ENCODE measurements around the gene C14orf119. TPM values are rescaled to one million over a fixed set of nuclear protein-coding genes. Genes with fewer than 3 reads are reported as not detected.

C14orf119 gene
- total and polyA plus RNA-seq, 4 experiments from 2014 or later = 49.7 to 147 (median 67.1) TPM

- H3K27ac ChIP-seq (ENCODE audit: low read depth, low read length) = no peak overlapping the region
- Mint-ChIP-seq H3K27ac (no peak overlapping the region), H3K36me3 (peaks cover 0 to 4% of the 10 kb centered on the region in 2 donors), H3K9me3 (no peaks in the 10 kb centered on the region), H3K27me3 (peaks cover 0 to 1% of the 10 kb centered on the region in 2 donors), H3K4me1 (peaks cover 8 to 14% (median 10%) of the 10 kb centered on the region in 4 donors), H3K4me3 (no peak overlapping the region)
- intact Hi-C loops (cut with micrococcal nuclease) = no loop called here
- ChIA-PET CTCF (ENCODE audit: partially characterized antibody) (interaction anchor here (1.0 to 19.0 kb wide), 2 partner anchors 71 to 135 kb away, joined by 3 to 1070 read pairs; partner anchors contain the start of gene AJUBA), POLR2A (ENCODE audit: partially characterized antibody) (interaction anchor here (1.1 kb wide), 1 partner anchor 45 kb away, joined by 3 read pairs; no protein-coding TSS in a partner anchor)
- H3K27me3 ChIP-seq (ENCODE audit: insufficient read depth, low read length) = no peaks in the 10 kb centered on the region
- no peak overlapping the region for H3K4me3 ChIP-seq (ENCODE audit: low read length in 2 of 2)
- no peak for DNase-seq
- H3K36me3 ChIP-seq (ENCODE audit: insufficient read depth, low read length) = no peaks in the 10 kb centered on the region
- H3K4me1 ChIP-seq (ENCODE audit: insufficient read depth, low read length) = peaks cover 12% of the 10 kb centered on the region
- H3K9me3 ChIP-seq (ENCODE audit: control insufficient read depth in 1 of 2, low read length in 2 of 2) = no peaks in the 10 kb centered on the region
Observed at GRCh38 chr14:23052182-23052623, 43.1 kb upstream of the C14orf119 start.

- intact Hi-C loops (cut with micrococcal nuclease) = no loop called here
Observed at GRCh38 chr14:23052671-23053070, 42.6 kb upstream of the C14orf119 start.

DNA sequence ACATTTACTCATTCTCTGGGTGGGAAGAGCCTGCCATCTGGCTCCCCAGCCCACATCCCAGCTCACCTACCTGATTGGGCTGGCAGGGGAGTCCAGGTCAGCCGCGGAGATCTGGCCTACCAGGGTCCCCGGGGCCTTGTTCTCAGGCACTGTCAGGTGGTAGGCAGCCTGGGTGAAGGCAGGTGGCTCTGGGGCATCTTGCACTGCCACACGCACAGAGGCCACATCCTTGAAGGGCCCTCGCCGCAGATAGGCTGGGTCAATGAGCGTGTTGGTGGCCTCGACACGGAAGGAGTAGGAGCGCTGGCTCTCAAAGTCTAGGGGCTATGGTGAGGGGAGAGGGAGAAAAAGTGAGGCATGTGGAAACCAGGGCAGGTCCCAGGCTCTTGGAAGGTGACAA lies 41.9 kb upstream of the C14orf119 start:
- peak overlapping the region in 4 of 7 donors; percentile 13 to 77 (median 36) for H3K27ac Mint-ChIP-seq
- intact Hi-C loops (cut with micrococcal nuclease) = no loop called here

More at GRCh38 chr14:23052671-23053070, 42.6 kb upstream of the C14orf119 start:
- DNase-seq = no peak
- Mint-ChIP-seq H3K9me3 (no peaks in the 10 kb centered on the region), H3K27ac (peak overlapping the region in 3 of 7 donors; percentile 10 to 29 (median 13)), H3K36me3 (peaks cover 0 to 4% of the 10 kb centered on the region in 2 donors), H3K27me3 (peaks cover 0 to 1% of the 10 kb centered on the region in 2 donors), H3K4me3 (no peak overlapping the region), H3K4me1 (peaks cover 8 to 14% (median 10%) of the 10 kb centered on the region in 4 donors)
- POLR2A ChIA-PET (ENCODE audit: partially characterized antibody) = no interaction called here
- Histone ChIP-seq H3K27me3 (ENCODE audit: insufficient read depth, low read length) (no peaks in the 10 kb centered on the region), H3K27ac (ENCODE audit: low read depth, low read length) (no peak overlapping the region), H3K36me3 (ENCODE audit: insufficient read depth, low read length) (no peaks in the 10 kb centered on the region), H3K9me3 (ENCODE audit: control insufficient read depth in 1 of 2, low read length in 2 of 2) (no peaks in the 10 kb centered on the region), H3K4me1 (ENCODE audit: insufficient read depth, low read length) (peaks cover 12% of the 10 kb centered on the region), H3K4me3 (ENCODE audit: low read length in 2 of 2) (no peak overlapping the region)
- CTCF ChIA-PET (ENCODE audit: partially characterized antibody) = interaction anchor here (1.0 to 19.0 kb wide), 3 partner anchors 28 to 134 kb away, joined by 3 to 1070 read pairs (median 5); partner anchors contain the start of gene AJUBA

GRCh38 chr14:23054000-23054811 lies 41.1 kb upstream of the C14orf119 start:
- Mint-ChIP-seq H3K36me3 (peaks cover 4 to 13% of the 10 kb centered on the region in 2 donors), H3K4me3 (peak overlapping the region in 1 of 8 donors; percentile 69), H3K27me3 (peaks cover 0 to 1% of the 10 kb centered on the region in 2 donors), H3K9me3 (no peaks in the 10 kb centered on the region), H3K27ac (no peak overlapping the region), H3K4me1 (peaks cover 11 to 21% (median 15%) of the 10 kb centered on the region in 4 donors)
- intact Hi-C loops (cut with micrococcal nuclease) = no loop called here
- Histone ChIP-seq H3K4me3 (ENCODE audit: low read length in 2 of 2) (no peak overlapping the region), H3K4me1 (ENCODE audit: insufficient read depth, low read length) (peaks cover 17% of the 10 kb centered on the region), H3K9me3 (ENCODE audit: control insufficient read depth in 1 of 2, low read length in 2 of 2) (no peaks in the 10 kb centered on the region), H3K36me3 (ENCODE audit: insufficient read depth, low read length) (peaks cover 3% of the 10 kb centered on the region), H3K27me3 (ENCODE audit: insufficient read depth, low read length) (no peaks in the 10 kb centered on the region), H3K27ac (ENCODE audit: low read depth, low read length) (no peak overlapping the region)
- ChIA-PET POLR2A (ENCODE audit: partially characterized antibody) (interaction anchor here (0.9 to 9.4 kb wide), 3 partner anchors 17 to 68 kb away, joined by 3 to 82 read pairs (median 4); no protein-coding TSS in a partner anchor), CTCF (ENCODE audit: partially characterized antibody) (interaction anchor here (0.7 to 19.0 kb wide), 6 partner anchors 15 to 107 kb away, joined by 3 to 1070 read pairs (median 6); partner anchors contain the start of gene AJUBA)
- no peak for DNase-seq

More for the DNA sequence above, 41.9 kb upstream of the C14orf119 start:
- DNase-seq = no peak
- no peaks in the 10 kb centered on the region for H3K9me3 Mint-ChIP-seq
- ChIA-PET POLR2A (ENCODE audit: partially characterized antibody) (no interaction called here), CTCF (ENCODE audit: partially characterized antibody) (interaction anchor here (0.7 to 19.0 kb wide), 6 partner anchors 18 to 134 kb away, joined by 3 to 1070 read pairs (median 6); partner anchors contain the start of gene AJUBA)
- H3K4me3 ChIP-seq (ENCODE audit: low read length in 2 of 2) = no peak overlapping the region
- H3K27ac ChIP-seq (ENCODE audit: low read depth, low read length) = no peak overlapping the region
- peak overlapping the region in 1 of 8 donors; percentile 46 for H3K4me3 Mint-ChIP-seq
- H3K36me3 Mint-ChIP-seq = peaks cover 3 to 10% of the 10 kb centered on the region in 2 donors
- H3K9me3 ChIP-seq (ENCODE audit: control insufficient read depth in 1 of 2, low read length in 2 of 2) = no peaks in the 10 kb centered on the region
- no peaks in the 10 kb centered on the region for H3K36me3 ChIP-seq (ENCODE audit: insufficient read depth, low read length)
- H3K27me3 Mint-ChIP-seq = peaks cover 0 to 1% of the 10 kb centered on the region in 2 donors
- H3K4me1 ChIP-seq (ENCODE audit: insufficient read depth, low read length) = peaks cover 17% of the 10 kb centered on the region
- no peaks in the 10 kb centered on the region for H3K27me3 ChIP-seq (ENCODE audit: insufficient read depth, low read length)
- H3K4me1 Mint-ChIP-seq = peaks cover 11 to 21% (median 15%) of the 10 kb centered on the region in 4 donors

DNA sequence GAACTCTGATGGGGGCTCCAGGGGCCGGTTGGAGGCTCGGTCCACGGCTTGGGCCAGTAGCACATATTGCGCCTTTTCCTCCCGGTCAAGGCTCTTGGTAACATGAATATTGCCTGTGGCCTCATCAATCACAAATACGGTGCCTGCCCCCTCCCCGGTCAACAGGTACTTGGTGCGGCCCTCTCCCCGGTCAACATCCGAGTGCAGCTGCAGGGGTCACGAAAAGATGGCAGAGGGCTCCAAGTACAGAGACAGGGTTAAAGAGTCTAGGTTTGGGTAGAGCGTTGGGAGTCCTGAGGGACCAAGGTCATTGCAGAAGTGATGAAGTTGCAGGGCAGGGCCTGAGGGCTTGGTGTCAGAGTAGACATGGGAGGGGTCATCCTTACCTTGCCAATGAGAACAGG lies 40.2 kb upstream of the C14orf119 start:
- peaks cover 9 to 18% of the 10 kb centered on the region in 2 donors for H3K36me3 Mint-ChIP-seq
- Histone ChIP-seq H3K27ac (ENCODE audit: low read depth, low read length) (no peak overlapping the region), H3K27me3 (ENCODE audit: insufficient read depth, low read length) (no peaks in the 10 kb centered on the region), H3K36me3 (ENCODE audit: insufficient read depth, low read length) (peaks cover 5% of the 10 kb centered on the region), H3K9me3 (ENCODE audit: control insufficient read depth in 1 of 2, low read length in 2 of 2) (no peaks in the 10 kb centered on the region), H3K4me3 (ENCODE audit: low read length in 2 of 2) (no peak overlapping the region), H3K4me1 (ENCODE audit: insufficient read depth, low read length) (peaks cover 17% of the 10 kb centered on the region)
- DNase-seq = no peak
- ChIA-PET CTCF (ENCODE audit: partially characterized antibody) (interaction anchor here (0.6 to 19.0 kb wide), 9 partner anchors 14 to 484 kb away, joined by 3 to 1070 read pairs (median 7); partner anchors contain the start of gene AJUBA), POLR2A (ENCODE audit: partially characterized antibody) (interaction anchor here (0.9 to 9.4 kb wide), 3 partner anchors 16 to 69 kb away, joined by 3 to 82 read pairs (median 4); no protein-coding TSS in a partner anchor)
- peak overlapping the region in 1 of 8 donors; percentile 31 for H3K4me3 Mint-ChIP-seq
- H3K9me3 Mint-ChIP-seq = no peaks in the 10 kb centered on the region
- peak overlapping the region in 1 of 7 donors; percentile 62 for H3K27ac Mint-ChIP-seq
- peaks cover 11 to 21% (median 15%) of the 10 kb centered on the region in 4 donors for H3K4me1 Mint-ChIP-seq
- peaks cover 0 to 1% of the 10 kb centered on the region in 2 donors for H3K27me3 Mint-ChIP-seq
- intact Hi-C loops (cut with micrococcal nuclease) = loop anchor here (5.0 kb wide), 1 partner anchor 233 kb away; no protein-coding TSS in a partner anchor

- ChIA-PET CTCF (ENCODE audit: partially characterized antibody) (interaction anchor here (0.6 to 19.0 kb wide), 14 partner anchors 10 to 485 kb away, joined by 3 to 1070 read pairs (median 4); partner anchors contain the start of genes ACIN1, AJUBA and C14orf119), POLR2A (ENCODE audit: partially characterized antibody) (interaction anchor here (1.3 to 9.4 kb wide), 4 partner anchors 16 to 70 kb away, joined by 3 to 82 read pairs (median 9); no protein-coding TSS in a partner anchor)
- peaks cover 11% of the 10 kb centered on the region for H3K36me3 ChIP-seq (ENCODE audit: insufficient read depth, low read length)
- Mint-ChIP-seq H3K27me3 (peaks cover 0 to 1% of the 10 kb centered on the region in 2 donors), H3K36me3 (peaks cover 10 to 22% of the 10 kb centered on the region in 2 donors), H3K27ac (peak overlapping the region in 4 of 7 donors; percentile 66 to 84 (median 80)), H3K4me3 (peak overlapping the region; percentile 75 to 95 (median 87)), H3K4me1 (peaks cover 11 to 21% (median 15%) of the 10 kb centered on the region in 4 donors), H3K9me3 (no peaks in the 10 kb centered on the region)
- H3K4me3 ChIP-seq (ENCODE audit: low read length in 2 of 2) = no peak overlapping the region
- no peak for DNase-seq
- intact Hi-C loops (cut with micrococcal nuclease) = loop anchor here (1.0 to 5.0 kb wide), 3 partner anchors 48 to 485 kb away; no protein-coding TSS in a partner anchor
- H3K9me3 ChIP-seq (ENCODE audit: control insufficient read depth in 1 of 2, low read length in 2 of 2) = no peaks in the 10 kb centered on the region
- peaks cover 17% of the 10 kb centered on the region for H3K4me1 ChIP-seq (ENCODE audit: insufficient read depth, low read length)
- H3K27ac ChIP-seq (ENCODE audit: low read depth, low read length) = no peak overlapping the region
- H3K27me3 ChIP-seq (ENCODE audit: insufficient read depth, low read length) = no peaks in the 10 kb centered on the region
Observed at GRCh38 chr14:23055621-23056144, 39.6 kb upstream of the C14orf119 start.

Measured in CD4-positive, alpha-beta memory T cell (primary cell).